KMS-11 (cell line): ENCODE results near the gene MVD.

Experiments
- H2AFZ ChIP-seq: fragments of 200-600 bp; sonication (generic); 2 replicates; pipeline ENCODE4 v1.6.1; 2016; ENCODE audit warnings: antibody characterized with exemption, mixed run types, low read depth
- H3K27ac ChIP-seq: fragments of 200-600 bp; sonication (generic); 2 replicates; pipeline ENCODE4 v1.6.1; 2016; ENCODE audit warnings: mild to moderate bottlenecking, mixed run types
- H3K27me3 ChIP-seq: fragments of 200-600 bp; sonication (generic); 2 replicates; pipeline ENCODE4 v1.6.1; 2017; ENCODE audit warnings: mild to moderate bottlenecking, low read depth, mixed run types, moderate library complexity; ENCODE audit not compliant: insufficient read depth
- H3K36me3 ChIP-seq: fragments of 200-600 bp; sonication (generic); 2 replicates; pipeline ENCODE4 v1.6.1; 2017; ENCODE audit warnings: mild to moderate bottlenecking, mixed run types; ENCODE audit not compliant: insufficient read depth
- H3K4me1 ChIP-seq: fragments of 200-600 bp; sonication (generic); 2 replicates; pipeline ENCODE4 v1.6.1; 2016; ENCODE audit warnings: mild to moderate bottlenecking, low read depth, mixed run types; ENCODE audit not compliant: poor library complexity, severe bottlenecking
- H3K4me2 ChIP-seq: fragments of 200-600 bp; sonication (generic); 2 replicates; pipeline ENCODE4 v1.7.0; 2016; ENCODE audit warnings: mild to moderate bottlenecking, mixed run types
- H3K4me3 ChIP-seq: fragments of 200-600 bp; sonication (generic); IDR thresholded peaks from 2 replicates; pipeline ENCODE4 v1.6.1; 2017; ENCODE audit warnings: low read depth, low read length, mixed read lengths; ENCODE audit not compliant: insufficient read depth
- H3K79me2 ChIP-seq: fragments of 200-600 bp; sonication (generic); 2 replicates; pipeline ENCODE4 v1.6.1; 2016; ENCODE audit warnings: low read depth, mixed run types; ENCODE audit not compliant: insufficient read depth
- H3K9ac ChIP-seq: fragments of 200-600 bp; sonication (generic); 2 replicates; pipeline ENCODE4 v1.6.1; 2016; ENCODE audit warnings: mild to moderate bottlenecking, mixed run types
- H4K20me1 ChIP-seq: fragments of 200-600 bp; sonication (generic); 2 replicates; pipeline ENCODE4 v1.6.1; 2016; ENCODE audit warnings: mild to moderate bottlenecking, mixed run types; ENCODE audit not compliant: insufficient read depth
- CTCF ChIP-seq: fragments of 200-600 bp; sonication (generic); conservative IDR thresholded peaks from 2 replicates; pipeline ENCODE4 v1.6.1; 2017; ENCODE audit warnings: low read depth, mild to moderate bottlenecking, antibody characterized with exemption, low read length, moderate library complexity, mixed read lengths

The MVD gene

GRCh38 chr16:88662843-88663606, at the start of gene MVD:
TSS of gene MVD (minus strand) at chr16:88663091. CDS start at chr16:88663080, 11 bp downstream.
- no peaks in the 10 kb centered on the region for H4K20me1 ChIP-seq
- H3K4me3 ChIP-seq: no peak within 1 kb of the TSS
- no peaks in the 10 kb centered on the region for H3K27me3 ChIP-seq
- peak within 1 kb of the TSS; percentile 63 for H3K9ac ChIP-seq
- TF ChIP-seq CTCF: no peak; the same call in 1 of the 2 replicates
- H3K36me3 ChIP-seq: no peaks in the 10 kb centered on the region
- H2AFZ ChIP-seq: peak within 1 kb of the TSS; percentile 88
- H3K4me1 ChIP-seq: peaks cover 11% of the 10 kb centered on the region
- no peak within 1 kb of the TSS for H3K27ac ChIP-seq
- H3K4me2 ChIP-seq: peak within 1 kb of the TSS; percentile 87
- H3K79me2 ChIP-seq: peaks cover 10% of the 10 kb centered on the region; the same call in 1 of the 2 replicates

- H3K4me3 ChIP-seq: no peak overlapping the region
- no peak overlapping the region for H3K4me2 ChIP-seq
- no peak overlapping the region for H3K9ac ChIP-seq
- H4K20me1 ChIP-seq: no peaks in the 10 kb centered on the region
- peaks cover 7% of the 10 kb centered on the region; the same call in 1 of the 2 replicates for H3K36me3 ChIP-seq
- H3K4me1 ChIP-seq: peaks cover 18% of the 10 kb centered on the region
- no peak for TF ChIP-seq CTCF
- no peaks in the 10 kb centered on the region for H3K27me3 ChIP-seq
- no peak overlapping the region for H2AFZ ChIP-seq
- peaks cover 26% of the 10 kb centered on the region; the same call in 1 of the 2 replicates for H3K79me2 ChIP-seq
- no peak overlapping the region for H3K27ac ChIP-seq
These were observed 49.6 kb upstream of the MVD start for GRCh38 chr16:88712362-88712979.

GRCh38 chr16:88711750-88712340, 49.0 kb upstream of the MVD start:
- H3K4me2 ChIP-seq: no peak overlapping the region
- H3K9ac ChIP-seq: no peak overlapping the region
- no peak overlapping the region for H3K4me3 ChIP-seq
- H3K36me3 ChIP-seq: peaks cover 4% of the 10 kb centered on the region; the same call in 1 of the 2 replicates
- H4K20me1 ChIP-seq: no peaks in the 10 kb centered on the region
- H3K4me1 ChIP-seq: peaks cover 19% of the 10 kb centered on the region
- TF ChIP-seq CTCF: no peak
- H3K79me2 ChIP-seq: peaks cover 27% of the 10 kb centered on the region; the same call in 1 of the 2 replicates
- H2AFZ ChIP-seq: no peak overlapping the region
- H3K27me3 ChIP-seq: no peaks in the 10 kb centered on the region
- H3K27ac ChIP-seq: no peak overlapping the region

- Histone ChIP-seq H3K4me3 (no peak overlapping the region), H3K27ac (no peak overlapping the region), H3K36me3 (no peaks in the 10 kb centered on the region), H2AFZ (no peak overlapping the region), H3K9ac (no peak overlapping the region), H3K4me2 (no peak overlapping the region), H3K79me2 (peaks cover 29% of the 10 kb centered on the region; the same call in 1 of the 2 replicates), H4K20me1 (no peaks in the 10 kb centered on the region), H3K27me3 (no peaks in the 10 kb centered on the region), H3K4me1 (peaks cover 20% of the 10 kb centered on the region)
- no peak for TF ChIP-seq CTCF
These were observed 47.7 kb upstream of the MVD start for GRCh38 chr16:88710556-88710955.
